ENCODE data around the gene GALM. TPM values are rescaled to one million over a fixed set of nuclear protein-coding genes. Genes with fewer than 3 reads are reported as not detected.

The GALM gene
- total and polyA plus RNA-seq, 2 donors (not counting 3 experiments of a cell fraction or from before 2014, with no cell fraction given): 4.8 to 6.1 TPM

GRCh38 chr2:38634684-38635083 lies 31.2 kb upstream of the GALM start:
- Histone ChIP-seq H3K79me2 (ENCODE audit: control insufficient read depth, insufficient read depth, low read length) (no peaks in the 10 kb centered on the region), H3K9me3 (replicated peaks; ENCODE audit: control insufficient read depth, insufficient read depth, low read length) (no peaks in the 10 kb centered on the region), H3K27ac (ENCODE audit: insufficient read depth, low read depth, low read length) (no peak overlapping the region), H3K36me3 (ENCODE audit: control insufficient read depth in 2 of 2, extremely low read depth in 1 of 2, insufficient read depth in 2 of 2, low read length in 2 of 2) (no peaks in the 10 kb centered on the region), H3K4me3 (replicated peaks in 1 of 3; ENCODE audit: insufficient read depth in 1 of 3, low read depth in 1 of 3, low read length in 3 of 3) (no peak overlapping the region), H3K9me1 (replicated peaks; ENCODE audit: control insufficient read depth, extremely low read depth, insufficient read depth, low read length) (no peaks in the 10 kb centered on the region), H2AFZ (ENCODE audit: low read depth, low read length) (no peak overlapping the region), H4K20me1 (replicated peaks; ENCODE audit: control insufficient read depth, extremely low read depth, insufficient read depth, low read length) (no peaks in the 10 kb centered on the region), H3K9ac (replicated peaks; ENCODE audit: extremely low read depth, insufficient read depth, low read length) (no peak overlapping the region), H3K27me3 (ENCODE audit: control insufficient read depth in 2 of 2, insufficient read depth in 2 of 2, low read length in 2 of 2) (no peaks in the 10 kb centered on the region), H3K4me2 (ENCODE audit: insufficient read depth, low read length) (no peak overlapping the region), H3K4me1 (ENCODE audit: control insufficient read depth, extremely low read depth, insufficient read depth, low read length) (no peaks in the 10 kb centered on the region)
- FAIRE-seq: no peak
- intact Hi-C loops (cut with micrococcal nuclease): no loop called here
- DNase-seq (ENCODE audit: low read depth, low spot score): no peak
- dilution Hi-C loops (cut with MboI; ENCODE audit: extremely low pct_ligation_motif_present, low sequenced_read_pairs): no loop called here
- CTCF ChIA-PET: interaction anchor here (0.8 to 1.1 kb wide), 2 partner anchors 32 to 53 kb away, joined by 3 to 4 read pairs; no protein-coding TSS in a partner anchor
- POLR2A ChIA-PET: no interaction called here
- TF ChIP-seq JUN (IDR thresholded peaks at IDR 0.05; ENCODE audit: borderline replicate concordance, insufficient read depth, insufficient read length, low read depth) (no peak), FOS (IDR thresholded peaks at IDR 0.05; ENCODE audit: borderline replicate concordance, insufficient read depth, low read length) (no peak), MAX (IDR thresholded peaks at IDR 0.05; ENCODE audit: insufficient read depth, insufficient read length) (no peak), GATA2 (IDR thresholded peaks at IDR 0.05; ENCODE audit: insufficient read depth, insufficient read length, low read depth, low read length) (no peak), EZH2 (IDR thresholded peaks at IDR 0.05; ENCODE audit: borderline replicate concordance, low read depth, low read length, severe bottlenecking) (no peak), POLR2A (IDR thresholded peaks at IDR 0.05; ENCODE audit: low read depth, low read length) (no peak), MYC (IDR thresholded peaks at IDR 0.05; ENCODE audit: low read depth, low read length) (no peak), POLR2AphosphoS5 (IDR thresholded peaks at IDR 0.05; ENCODE audit: insufficient read depth, low read depth, low read length) (no peak)
- TF ChIP-seq, protein P1, sequence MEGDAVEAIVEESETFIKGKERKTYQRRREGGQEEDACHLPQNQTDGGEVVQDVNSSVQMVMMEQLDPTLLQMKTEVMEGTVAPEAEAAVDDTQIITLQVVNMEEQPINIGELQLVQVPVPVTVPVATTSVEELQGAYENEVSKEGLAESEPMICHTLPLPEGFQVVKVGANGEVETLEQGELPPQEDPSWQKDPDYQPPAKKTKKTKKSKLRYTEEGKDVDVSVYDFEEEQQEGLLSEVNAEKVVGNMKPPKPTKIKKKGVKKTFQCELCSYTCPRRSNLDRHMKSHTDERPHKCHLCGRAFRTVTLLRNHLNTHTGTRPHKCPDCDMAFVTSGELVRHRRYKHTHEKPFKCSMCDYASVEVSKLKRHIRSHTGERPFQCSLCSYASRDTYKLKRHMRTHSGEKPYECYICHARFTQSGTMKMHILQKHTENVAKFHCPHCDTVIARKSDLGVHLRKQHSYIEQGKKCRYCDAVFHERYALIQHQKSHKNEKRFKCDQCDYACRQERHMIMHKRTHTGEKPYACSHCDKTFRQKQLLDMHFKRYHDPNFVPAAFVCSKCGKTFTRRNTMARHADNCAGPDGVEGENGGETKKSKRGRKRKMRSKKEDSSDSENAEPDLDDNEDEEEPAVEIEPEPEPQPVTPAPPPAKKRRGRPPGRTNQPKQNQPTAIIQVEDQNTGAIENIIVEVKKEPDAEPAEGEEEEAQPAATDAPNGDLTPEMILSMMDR (IDR thresholded peaks at IDR 0.05; ENCODE audit: extremely low read depth in 1 of 2, insufficient read depth in 1 of 2, low read depth in 1 of 2, low read length in 2 of 2): no peak
- no TSS peak for BruUV-seq (replicated peaks)

Data from endothelial cell of umbilical vein (primary cell).